HepG2 (cell line): ENCODE results near the gene MALT1. TPM values are rescaled to one million over a fixed set of nuclear protein-coding genes. Genes with fewer than 3 reads are reported as not detected.

Experiments
- polyA plus RNA-seq, 8 experiments: library from polyadenylated mRNA; depleted of rRNA in 3 of 8; stranded (reverse) in 7 of 8; unstranded in 1 of 8; fragments of >200 nt; fragmentation: Illumina TruSeq in 4 of 8; extraction: Trizol in 4 of 8; gene quantifications; 2 replicates each; pipeline versions ENCODE4 v1.2.1 to v1.2.3, GENCODE V29; 2011 to 2016; ENCODE audit warnings: low read depth in 4 of 8, missing spikeins in 1 of 8, mixed read lengths in 1 of 8; ENCODE audit not compliant: insufficient read depth in 1 of 8
- total RNA-seq, 5 experiments: library from RNA; depleted of rRNA; stranded (reverse); fragments of >200 nt; fragmentation: Illumina TruSeq; extraction: Trizol; gene quantifications; 2 replicates each; pipeline ENCODE4 v1.2.3, GENCODE V29; 2016; ENCODE audit warnings: low read depth in 1 of 5
- TF ChIP-seq, protein P1 (sequence below): sonication (generic); formaldehyde crosslinking; IDR thresholded peaks from 2 replicates; pipeline ENCODE4 v1.4.0; 2020; ENCODE audit warnings: mild to moderate bottlenecking, missing genetic modification reagents
- TF ChIP-seq, protein P2 (sequence below): sonication (generic); formaldehyde crosslinking; IDR thresholded peaks from 2 replicates; pipeline ENCODE4 v1.5.0; 2020; ENCODE audit warnings: mild to moderate bottlenecking, missing genetic modification reagents, borderline replicate concordance

The MALT1 gene
- total and polyA plus RNA-seq, 2 of the 13 experiments (the other 11 are each of a cell fraction or from before 2014, with no cell fraction given) = 43.9 to 89.0 TPM

- TF ChIP-seq, protein P1, sequence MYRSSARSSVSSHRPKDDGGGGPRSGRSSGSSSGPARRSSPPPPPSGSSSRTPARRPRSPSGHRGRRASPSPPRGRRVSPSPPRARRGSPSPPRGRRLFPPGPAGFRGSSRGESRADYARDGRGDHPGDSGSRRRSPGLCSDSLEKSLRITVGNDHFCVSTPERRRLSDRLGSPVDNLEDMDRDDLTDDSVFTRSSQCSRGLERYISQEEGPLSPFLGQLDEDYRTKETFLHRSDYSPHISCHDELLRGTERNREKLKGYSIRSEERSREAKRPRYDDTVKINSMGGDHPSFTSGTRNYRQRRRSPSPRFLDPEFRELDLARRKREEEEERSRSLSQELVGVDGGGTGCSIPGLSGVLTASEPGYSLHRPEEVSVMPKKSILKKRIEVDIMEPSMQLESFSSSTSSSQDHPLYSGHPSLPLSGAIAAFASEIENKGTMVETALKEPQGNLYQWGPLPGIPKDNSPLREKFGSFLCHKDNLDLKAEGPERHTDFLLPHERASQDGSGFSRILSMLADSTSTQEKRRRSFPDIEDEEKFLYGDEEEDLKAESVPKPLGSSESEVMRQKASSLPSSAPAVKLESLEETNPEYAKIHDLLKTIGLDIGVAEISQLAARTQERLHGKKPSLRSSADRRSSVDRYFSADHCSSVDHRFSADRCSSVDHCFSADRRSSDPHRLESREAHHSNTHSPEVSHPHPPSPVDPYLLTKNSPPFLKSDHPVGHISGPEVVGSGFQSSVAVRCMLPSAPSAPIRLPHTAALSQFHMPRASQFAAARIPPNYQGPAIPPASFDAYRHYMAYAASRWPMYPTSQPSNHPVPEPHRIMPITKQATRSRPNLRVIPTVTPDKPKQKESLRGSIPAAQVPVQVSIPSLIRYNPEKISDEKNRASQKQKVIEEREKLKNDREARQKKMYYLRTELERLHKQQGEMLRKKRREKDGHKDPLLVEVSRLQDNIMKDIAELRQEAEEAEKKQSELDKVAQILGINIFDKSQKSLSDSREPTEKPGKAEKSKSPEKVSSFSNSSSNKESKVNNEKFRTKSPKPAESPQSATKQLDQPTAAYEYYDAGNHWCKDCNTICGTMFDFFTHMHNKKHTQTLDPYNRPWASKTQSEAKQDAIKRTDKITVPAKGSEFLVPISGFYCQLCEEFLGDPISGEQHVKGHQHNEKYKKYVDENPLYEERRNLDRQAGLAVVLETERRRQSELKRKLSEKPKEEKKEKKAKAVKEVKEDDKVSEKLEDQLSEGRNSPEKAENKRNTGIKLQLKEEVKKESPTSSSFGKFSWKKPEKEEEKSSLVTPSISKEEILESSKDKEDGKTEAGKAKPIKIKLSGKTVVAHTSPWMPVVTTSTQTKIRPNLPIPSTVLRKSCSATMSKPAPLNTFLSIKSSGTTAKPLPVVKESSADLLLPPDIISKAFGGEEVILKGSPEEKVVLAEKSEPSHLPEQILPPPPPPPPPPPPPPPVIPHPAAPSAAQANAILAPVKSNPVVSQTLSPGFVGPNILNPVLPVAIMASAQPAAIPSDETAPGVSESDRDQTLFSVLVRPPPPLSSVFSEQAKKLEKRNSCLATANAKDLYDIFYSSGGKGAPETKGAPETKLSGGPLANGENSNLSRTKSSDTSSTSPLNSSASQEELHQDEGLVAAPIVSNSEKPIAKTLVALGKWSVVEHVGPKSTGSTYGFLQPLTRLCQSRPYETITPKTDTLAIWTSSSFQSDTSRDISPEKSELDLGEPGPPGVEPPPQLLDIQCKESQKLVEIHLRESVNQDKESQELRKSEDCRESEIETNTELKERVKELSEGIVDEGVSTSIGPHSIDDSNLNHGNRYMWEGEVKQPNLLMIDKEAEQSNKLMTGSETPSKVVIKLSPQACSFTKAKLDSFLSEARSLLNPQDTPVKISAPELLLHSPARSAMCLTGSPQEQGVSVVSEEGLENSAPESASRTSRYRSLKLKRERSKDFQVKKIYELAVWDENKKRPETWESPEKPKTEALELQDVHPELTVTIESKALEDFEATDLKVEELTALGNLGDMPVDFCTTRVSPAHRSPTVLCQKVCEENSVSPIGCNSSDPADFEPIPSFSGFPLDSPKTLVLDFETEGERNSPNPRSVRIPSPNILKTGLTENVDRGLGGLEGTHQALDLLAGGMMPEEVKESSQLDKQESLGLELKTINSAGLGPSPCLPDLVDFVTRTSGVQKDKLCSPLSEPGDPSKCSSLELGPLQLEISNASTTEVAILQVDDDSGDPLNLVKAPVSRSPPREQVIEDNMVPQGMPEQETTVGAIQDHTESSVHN (CRISPR knock-in tag) = no peak
- TF ChIP-seq, protein P2, sequence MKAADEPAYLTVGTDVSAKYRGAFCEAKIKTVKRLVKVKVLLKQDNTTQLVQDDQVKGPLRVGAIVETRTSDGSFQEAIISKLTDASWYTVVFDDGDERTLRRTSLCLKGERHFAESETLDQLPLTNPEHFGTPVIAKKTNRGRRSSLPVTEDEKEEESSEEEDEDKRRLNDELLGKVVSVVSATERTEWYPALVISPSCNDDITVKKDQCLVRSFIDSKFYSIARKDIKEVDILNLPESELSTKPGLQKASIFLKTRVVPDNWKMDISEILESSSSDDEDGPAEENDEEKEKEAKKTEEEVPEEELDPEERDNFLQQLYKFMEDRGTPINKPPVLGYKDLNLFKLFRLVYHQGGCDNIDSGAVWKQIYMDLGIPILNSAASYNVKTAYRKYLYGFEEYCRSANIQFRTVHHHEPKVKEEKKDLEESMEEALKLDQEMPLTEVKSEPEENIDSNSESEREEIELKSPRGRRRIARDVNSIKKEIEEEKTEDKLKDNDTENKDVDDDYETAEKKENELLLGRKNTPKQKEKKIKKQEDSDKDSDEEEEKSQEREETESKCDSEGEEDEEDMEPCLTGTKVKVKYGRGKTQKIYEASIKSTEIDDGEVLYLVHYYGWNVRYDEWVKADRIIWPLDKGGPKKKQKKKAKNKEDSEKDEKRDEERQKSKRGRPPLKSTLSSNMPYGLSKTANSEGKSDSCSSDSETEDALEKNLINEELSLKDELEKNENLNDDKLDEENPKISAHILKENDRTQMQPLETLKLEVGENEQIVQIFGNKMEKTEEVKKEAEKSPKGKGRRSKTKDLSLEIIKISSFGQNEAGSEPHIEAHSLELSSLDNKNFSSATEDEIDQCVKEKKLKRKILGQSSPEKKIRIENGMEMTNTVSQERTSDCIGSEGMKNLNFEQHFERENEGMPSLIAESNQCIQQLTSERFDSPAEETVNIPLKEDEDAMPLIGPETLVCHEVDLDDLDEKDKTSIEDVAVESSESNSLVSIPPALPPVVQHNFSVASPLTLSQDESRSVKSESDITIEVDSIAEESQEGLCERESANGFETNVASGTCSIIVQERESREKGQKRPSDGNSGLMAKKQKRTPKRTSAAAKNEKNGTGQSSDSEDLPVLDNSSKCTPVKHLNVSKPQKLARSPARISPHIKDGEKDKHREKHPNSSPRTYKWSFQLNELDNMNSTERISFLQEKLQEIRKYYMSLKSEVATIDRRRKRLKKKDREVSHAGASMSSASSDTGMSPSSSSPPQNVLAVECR (CRISPR knock-in tag) = no peak
Observed at GRCh38 chr18:58659691-58660090, 11.6 kb upstream of the MALT1 start (continued).
